GM18507 (cell line): ENCODE results near the gene TOP2A.
A peak's percentile ranks its signal among the peaks of the same experiment; 100 is the strongest.

Experiments
- DNase-seq: peaks from one replicate; pipeline ENCODE4 v3.0.0; 2011; ENCODE audit warnings: low read depth; ENCODE audit not compliant: insufficient read length; ENCODE audit errors: extremely low spot score
- FAIRE-seq: peaks from 2 replicates; lab custom pipeline; 2011; peaks lifted over from hg19 to GRCh38; lab: Jason Lieb, UNC

Gene TOP2A

GRCh38 chr17:40364121-40364861 is 53.4 kb downstream of the TOP2A start, which contains the start of gene GJD3:
Gene GJD3, minus strand, starts transcription at chr17:40364737. Its CDS starts 922 bp downstream, at chr17:40363815.
- DNase-seq (no peak), FAIRE-seq (no peak)

GRCh38 chr17:40363111-40363827 is 54.4 kb downstream of the TOP2A start:
- FAIRE-seq (no peak), DNase-seq (no peak)

GRCh38 chr17:40362696-40363110 is 55.0 kb downstream of the TOP2A start:
- DNase-seq: peak; percentile 83
- FAIRE-seq: peak; percentile 76

- FAIRE-seq: no peak
- no peak for DNase-seq
Observed at GRCh38 chr17:40361925-40362695, 55.6 kb downstream of the TOP2A start.

GRCh38 chr17:40361063-40361924 is 56.4 kb downstream of the TOP2A start:
- no peak for FAIRE-seq

GRCh38 chr17:40360091-40360490 is 57.6 kb downstream of the TOP2A start:
- FAIRE-seq: no peak
- DNase-seq: no peak

More at GRCh38 chr17:40361063-40361924, 56.4 kb downstream of the TOP2A start:
- no peak for DNase-seq

- DNase-seq (peak; percentile 81), FAIRE-seq (peak; percentile 95)
Observed at GRCh38 chr17:40358323-40359038, 59.2 kb downstream of the TOP2A start.

GRCh38 chr17:40356990-40357881 is 60.5 kb downstream of the TOP2A start:
- no peak for DNase-seq
- no peak for FAIRE-seq

- no peak for DNase-seq
- no peak for FAIRE-seq
Observed at GRCh38 chr17:40355804-40356758, 61.6 kb downstream of the TOP2A start.

- FAIRE-seq: peak; percentile 56
Observed at GRCh38 chr17:40355123-40355803, 62.4 kb downstream of the TOP2A start.

GRCh38 chr17:40354221-40355122 is 63.2 kb downstream of the TOP2A start:
- FAIRE-seq: no peak
- DNase-seq: no peak

More at GRCh38 chr17:40355123-40355803, 62.4 kb downstream of the TOP2A start:
- peak; percentile 73 for DNase-seq

GRCh38 chr17:40352779-40353394 is 64.8 kb downstream of the TOP2A start:
- FAIRE-seq (no peak), DNase-seq (no peak)

GRCh38 chr17:40352237-40352778 is 65.4 kb downstream of the TOP2A start:
- no peak for DNase-seq
- no peak for FAIRE-seq
